Left cardiac atrium (tissue), 4 donors: Measurements from ENCODE around the gene IFNL2. TPM values are rescaled to one million over a fixed set of nuclear protein-coding genes. Genes with fewer than 3 reads are reported as not detected.
"Not testable (repeated sequence)": the region's sequence is repeated elsewhere in the genome, so short reads cannot be mapped to it uniquely, and the experiment has no call there.

ENCODE experiments used
- ATAC-seq, 2 donors: fragments of 200-7000 bp; cut with Tn5 transposase; one replicate each; pipeline ENCODE4 v1.9.1; 2020; ENCODE audit warnings: mild to moderate bottlenecking in 2 of 2, moderate library complexity in 2 of 2
- DNase-seq: peaks from one replicate; pipeline ENCODE4 v3.0.0-alpha.2; 2020
- intact Hi-C, 2 donors: fragments of 100-400 bp; cut with DNase I; formaldehyde crosslinking; loops; one replicate each; pipeline versions ENCODE4 v1.14.1 to v1.15.1; 2022 to 2023
- long read RNA-seq: library from polyadenylated mRNA; unstranded; transcript quantifications from one replicate; pipeline ENCODE4 v2.0.0, GENCODE V29; 2021
- total RNA-seq, 2 donors: library from RNA; stranded (reverse); fragmentation: NEBNext Ultra II Directional; extraction: Animal tissue kit (Norgen Biotek cat#: 25700); gene quantifications; one replicate each; pipeline ENCODE4 v1.2.1, GENCODE V29; 2021
- donor health status: DM: no; HTN: yes; CAD: no.
- donor health status: DM: no; HTN: yes; CAD: no; lungs with severe emphysema.
- donor health status: DM: yes; HTN: yes; CAD: no.
- donor health status: Dilated cardiomyopathy.

IFNL2 gene
- not detected for total RNA-seq
- long read RNA-seq, result 0 reads

GRCh38 chr19:39268085-39268484, at the start of gene IFNL2:
Gene IFNL2, plus strand, starts transcription at chr19:39268396. Its CDS starts 173 bp downstream, at chr19:39268569.
- intact Hi-C loops, ATAC-seq, DNase-seq: not testable (repeated sequence)

- DNase-seq, ATAC-seq, intact Hi-C loops: not testable (repeated sequence)
These were observed 49.1 kb upstream of the IFNL2 start for GRCh38 chr19:39219108-39219507.

GRCh38 chr19:39223703-39224279, 44.4 kb upstream of the IFNL2 start:
- intact Hi-C loops, result no loop called here
- DNase-seq (no peak), ATAC-seq (no peak)

GRCh38 chr19:39224910-39225309, 43.3 kb upstream of the IFNL2 start:
- DNase-seq (no peak), ATAC-seq (no peak)
- intact Hi-C loops, result no loop called here

- intact Hi-C loops, result no loop called here
- ATAC-seq, result no peak
- no peak for DNase-seq
These were observed 38.0 kb upstream of the IFNL2 start for GRCh38 chr19:39230096-39230764.

GRCh38 chr19:39232708-39233107, 35.5 kb upstream of the IFNL2 start:
- intact Hi-C loops, result no loop called here
- no peak for DNase-seq
- no peak for ATAC-seq

- intact Hi-C loops, result no loop called here
- ATAC-seq (no peak), DNase-seq (no peak)
These were observed 31.7 kb upstream of the IFNL2 start for GRCh38 chr19:39236527-39236926.

GRCh38 chr19:39237200-39238184, 30.7 kb upstream of the IFNL2 start:
- intact Hi-C loops, result no loop called here
- DNase-seq (no peak), ATAC-seq (peak in 1 of 2 donors; percentile 49)

- ATAC-seq (no peak), DNase-seq (no peak)
- intact Hi-C loops, result no loop called here
These were observed 30.0 kb upstream of the IFNL2 start for GRCh38 chr19:39238209-39238608.

GRCh38 chr19:39238944-39239343, 29.3 kb upstream of the IFNL2 start:
- intact Hi-C loops, result no loop called here
- ATAC-seq (no peak), DNase-seq (no peak)

GRCh38 chr19:39240421-39240820, 27.8 kb upstream of the IFNL2 start:
- intact Hi-C loops, result no loop called here
- ATAC-seq, result no peak
- no peak for DNase-seq

GRCh38 chr19:39243741-39244140, 24.5 kb upstream of the IFNL2 start:
- DNase-seq, ATAC-seq, intact Hi-C loops: not testable (repeated sequence)

GRCh38 chr19:39244410-39245100, 23.6 kb upstream of the IFNL2 start, which contains the start of gene IFNL3:
Gene IFNL3, minus strand, starts transcription at chr19:39245006. Its CDS starts 39 bp downstream, at chr19:39244967.
- ATAC-seq, DNase-seq, intact Hi-C loops: not testable (repeated sequence)

GRCh38 chr19:39245166-39245565, 23.0 kb upstream of the IFNL2 start:
- intact Hi-C loops, ATAC-seq, DNase-seq: not testable (repeated sequence)

- ATAC-seq (peak; percentile 34 to 84), DNase-seq (peak; percentile 53)
- intact Hi-C loops, result no loop called here
These were observed 21.1 kb upstream of the IFNL2 start for GRCh38 chr19:39246951-39247669.

- DNase-seq (no peak), ATAC-seq (peak; percentile 41 to 75)
- intact Hi-C loops, result no loop called here
These were observed 20.2 kb upstream of the IFNL2 start for GRCh38 chr19:39247701-39248664.

GRCh38 chr19:39248806-39249205, 19.4 kb upstream of the IFNL2 start, which contains the start of gene IFNL4:
Gene IFNL4, minus strand, starts transcription at chr19:39248856.
- intact Hi-C loops, result no loop called here
- DNase-seq, result no peak
- no peak for ATAC-seq
